ENCODE data around the gene RTTN.

GRCh38 chr18:70059684-70060083 is 145.8 kb downstream of the RTTN start:
- TF ChIP-seq EZH2 (IDR thresholded peaks at IDR 0.05; ENCODE audit: low read depth) (no peak), CTCF (conservative IDR thresholded peaks at IDR 0.05) (no peak)

All from PC-9 (cell line).